Measurements from ENCODE around the gene ITPRIPL1. TPM values are rescaled to one million over a fixed set of nuclear protein-coding genes. Genes with fewer than 3 reads are reported as not detected.

Gene ITPRIPL1
- total and polyA plus RNA-seq, 2 of the 4 experiments (the other 2 are of a cell fraction) = 0.84 to 1.1 TPM

Other genes starting within 250 kb of the ITPRIPL1 start
- not detected in 2 replicates for gene ADRA2B, start 208.7 kb upstream of the ITPRIPL1 start, total RNA-seq (2012; rRNA removed)
- not detected in 2 replicates for gene ADRA2B, start 208.7 kb upstream of the ITPRIPL1 start, polyA plus RNA-seq (2012; rRNA removed)
- gene ASTL, start 186.8 kb upstream of the ITPRIPL1 start, total RNA-seq (2012; rRNA removed) = not detected in 2 replicates
- gene ASTL, start 186.8 kb upstream of the ITPRIPL1 start, polyA plus RNA-seq (2012; rRNA removed) = not detected in 2 replicates
- 1.8 and 2.5 TPM in 2 replicates for gene DUSP2, start 179.9 kb upstream of the ITPRIPL1 start, total RNA-seq (2012; rRNA removed)
- 3.8 and 4.8 TPM in 2 replicates for gene DUSP2, start 179.9 kb upstream of the ITPRIPL1 start, polyA plus RNA-seq (2012; rRNA removed)
- gene STARD7, start 116.5 kb upstream of the ITPRIPL1 start, total RNA-seq (2012; rRNA removed) = 138 and 189 TPM in 2 replicates
- 51.1 and 61.7 TPM in 2 replicates for gene STARD7, start 116.5 kb upstream of the ITPRIPL1 start, polyA plus RNA-seq (2012; rRNA removed)
- gene TMEM127, start 59.3 kb upstream of the ITPRIPL1 start, total RNA-seq (2012; rRNA removed) = 20.0 and 35.7 TPM in 2 replicates
- 47.6 and 52.2 TPM in 2 replicates for gene TMEM127, start 59.3 kb upstream of the ITPRIPL1 start, polyA plus RNA-seq (2012; rRNA removed)
- gene CIAO1, start 59.1 kb upstream of the ITPRIPL1 start, total RNA-seq (2012; rRNA removed) = 85.5 and 94.3 TPM in 2 replicates
- 78.8 and 81.1 TPM in 2 replicates for gene CIAO1, start 59.1 kb upstream of the ITPRIPL1 start, polyA plus RNA-seq (2012; rRNA removed)
- 44.1 and 44.2 TPM in 2 replicates for gene SNRNP200, start 19.8 kb upstream of the ITPRIPL1 start, total RNA-seq (2012; rRNA removed)
- gene SNRNP200, start 19.8 kb upstream of the ITPRIPL1 start, polyA plus RNA-seq (2012; rRNA removed) = 108 TPM in 2 replicates
- gene NCAPH, start 10.4 kb downstream of the ITPRIPL1 start, total RNA-seq (2012; rRNA removed) = 16.7 and 17.7 TPM in 2 replicates
- 16.5 and 19.4 TPM in 2 replicates for gene NCAPH, start 10.4 kb downstream of the ITPRIPL1 start, polyA plus RNA-seq (2012; rRNA removed)
- gene NEURL3, start 180.0 kb downstream of the ITPRIPL1 start, total RNA-seq (2012; rRNA removed) = not detected in 2 replicates
- not detected in 2 replicates for gene NEURL3, start 180.0 kb downstream of the ITPRIPL1 start, polyA plus RNA-seq (2012; rRNA removed)
- 2.2 and 2.3 TPM in 2 replicates for gene ARID5A, start 211.4 kb downstream of the ITPRIPL1 start, total RNA-seq (2012; rRNA removed)
- gene ARID5A, start 211.4 kb downstream of the ITPRIPL1 start, polyA plus RNA-seq (2012; rRNA removed) = 6.7 and 7.2 TPM in 2 replicates